GM19035 (cell line): Measurements from ENCODE around the gene AHDC1.
"Not testable (repeated sequence)": the region's sequence is repeated elsewhere in the genome, so short reads cannot be mapped to it uniquely, and the experiment has no call there.

Experiments
- ATAC-seq: cut with Tn5 transposase; IDR thresholded peaks from one replicate; pipeline ENCODE4 v1.9.1; 2021; ENCODE audit not compliant: unreplicated experiment

AHDC1 gene

GRCh38 chr1:27633640-27634176, 29.8 kb upstream of the AHDC1 start:
- no peak for ATAC-seq

- ATAC-seq, result no peak
Measured at GRCh38 chr1:27633298-27633610, 29.3 kb upstream of the AHDC1 start.

- ATAC-seq, result peak; percentile 34
Measured at GRCh38 chr1:27632387-27633297, 28.7 kb upstream of the AHDC1 start.

- no peak for ATAC-seq
Measured at GRCh38 chr1:27630859-27631491, 27.0 kb upstream of the AHDC1 start.

- ATAC-seq, result no peak
Measured at GRCh38 chr1:27628712-27629111, 24.8 kb upstream of the AHDC1 start.

- ATAC-seq, result not testable (repeated sequence)
Measured at GRCh38 chr1:27627733-27628132, 23.8 kb upstream of the AHDC1 start.

GRCh38 chr1:27627061-27627460, 23.1 kb upstream of the AHDC1 start:
- ATAC-seq, result no peak

- ATAC-seq, result no peak
Measured at GRCh38 chr1:27626031-27626935, 22.3 kb upstream of the AHDC1 start.

GRCh38 chr1:27624467-27625178, 20.7 kb upstream of the AHDC1 start:
- ATAC-seq, result no peak

- ATAC-seq, result no peak
Measured at GRCh38 chr1:27623327-27624212, 19.6 kb upstream of the AHDC1 start.

- ATAC-seq, result no peak
Measured at GRCh38 chr1:27622828-27623227, 18.9 kb upstream of the AHDC1 start.

- no peak for ATAC-seq
Measured at GRCh38 chr1:27621051-27621920, 17.3 kb upstream of the AHDC1 start.

- ATAC-seq, result not testable (repeated sequence)
Measured at GRCh38 chr1:27619782-27620438, 16.0 kb upstream of the AHDC1 start.

GRCh38 chr1:27618341-27619082, 14.6 kb upstream of the AHDC1 start:
- no peak for ATAC-seq

GRCh38 chr1:27617420-27617819, 13.5 kb upstream of the AHDC1 start:
- ATAC-seq, result no peak

- ATAC-seq, result no peak
Measured at GRCh38 chr1:27616441-27616840, 12.5 kb upstream of the AHDC1 start.
